T-helper 1 cell treated with Interleukin-12 subunit alpha and Interleukin-12 subunit beta and Interleukin-4 antibody, amounts not matched to agents 30 μg/mL and 1 μg/mL, for 36 hours (primary cell): ENCODE measurements around the gene CCDC148.
A peak's percentile ranks its signal among the peaks of the same experiment; 100 is the strongest.

Experiments
- H3K27ac Mint-ChIP-seq: one replicate; pipeline ENCODE4 v1.8.0; 2021; ENCODE audit warnings: mild to moderate bottlenecking, mixed read lengths
- H3K27me3 Mint-ChIP-seq: one replicate; pipeline ENCODE4 v1.8.0; 2021; ENCODE audit warnings: low read depth, mixed read lengths
- H3K36me3 Mint-ChIP-seq: one replicate; pipeline ENCODE4 v1.8.0; 2021; ENCODE audit warnings: low read depth, mixed read lengths
- H3K4me1 Mint-ChIP-seq: one replicate; pipeline ENCODE4 v1.8.0; 2021; ENCODE audit warnings: low read depth, mixed read lengths
- H3K4me3 Mint-ChIP-seq: one replicate; pipeline ENCODE4 v1.8.0; 2021; ENCODE audit warnings: mild to moderate bottlenecking, moderate library complexity, mixed read lengths
- H3K9me3 Mint-ChIP-seq: one replicate; pipeline ENCODE4 v1.8.0; 2021; ENCODE audit warnings: mixed read lengths

CCDC148 gene

GRCh38 chr2:158197940-158198339 is 258.6 kb downstream of the CCDC148 start:
- no peaks in the 10 kb centered on the region for H3K36me3 Mint-ChIP-seq

GRCh38 chr2:158194229-158194628 is 262.3 kb downstream of the CCDC148 start:
- Mint-ChIP-seq H3K4me1 (peaks cover 14% of the 10 kb centered on the region), H3K27me3 (peaks cover 41% of the 10 kb centered on the region), H3K27ac (no peak overlapping the region), H3K9me3 (no peaks in the 10 kb centered on the region), H3K4me3 (no peak overlapping the region), H3K36me3 (no peaks in the 10 kb centered on the region)

More at GRCh38 chr2:158197940-158198339, 258.6 kb downstream of the CCDC148 start:
- Mint-ChIP-seq H3K27ac (no peak overlapping the region), H3K4me1 (no peaks in the 10 kb centered on the region), H3K27me3 (peaks cover 43% of the 10 kb centered on the region), H3K4me3 (no peak overlapping the region), H3K9me3 (no peaks in the 10 kb centered on the region)

- no peaks in the 10 kb centered on the region for H3K36me3 Mint-ChIP-seq
- no peak overlapping the region for H3K27ac Mint-ChIP-seq
- no peak overlapping the region for H3K4me3 Mint-ChIP-seq
Observed at GRCh38 chr2:158192515-158193443, 263.8 kb downstream of the CCDC148 start.

GRCh38 chr2:158191076-158191895 is 265.3 kb downstream of the CCDC148 start:
- Mint-ChIP-seq H3K9me3 (no peaks in the 10 kb centered on the region), H3K4me3 (peak overlapping the region; percentile 54), H3K27ac (peak overlapping the region; percentile 69), H3K36me3 (no peaks in the 10 kb centered on the region), H3K4me1 (peaks cover 14% of the 10 kb centered on the region), H3K27me3 (peaks cover 29% of the 10 kb centered on the region)

More at GRCh38 chr2:158192515-158193443, 263.8 kb downstream of the CCDC148 start:
- H3K27me3 Mint-ChIP-seq, result peaks cover 41% of the 10 kb centered on the region
- peaks cover 14% of the 10 kb centered on the region for H3K4me1 Mint-ChIP-seq
- no peaks in the 10 kb centered on the region for H3K9me3 Mint-ChIP-seq

GRCh38 chr2:158189526-158189925 is 267.0 kb downstream of the CCDC148 start:
- Mint-ChIP-seq H3K27me3 (peaks cover 22% of the 10 kb centered on the region), H3K27ac (no peak overlapping the region), H3K4me1 (peaks cover 14% of the 10 kb centered on the region), H3K36me3 (no peaks in the 10 kb centered on the region), H3K4me3 (no peak overlapping the region), H3K9me3 (no peaks in the 10 kb centered on the region)

GRCh38 chr2:158187908-158188307 is 268.6 kb downstream of the CCDC148 start:
- no peaks in the 10 kb centered on the region for H3K9me3 Mint-ChIP-seq
- H3K27ac Mint-ChIP-seq, result no peak overlapping the region
- peaks cover 16% of the 10 kb centered on the region for H3K27me3 Mint-ChIP-seq
- H3K36me3 Mint-ChIP-seq, result no peaks in the 10 kb centered on the region
- peaks cover 14% of the 10 kb centered on the region for H3K4me1 Mint-ChIP-seq
- H3K4me3 Mint-ChIP-seq, result no peak overlapping the region

GRCh38 chr2:158184556-158185343 is 271.8 kb downstream of the CCDC148 start:
- no peak overlapping the region for H3K4me3 Mint-ChIP-seq
- no peaks in the 10 kb centered on the region for H3K9me3 Mint-ChIP-seq
- no peak overlapping the region for H3K27ac Mint-ChIP-seq

GRCh38 chr2:158184001-158184400 is 272.6 kb downstream of the CCDC148 start:
- Mint-ChIP-seq H3K4me1 (no peaks in the 10 kb centered on the region), H3K9me3 (no peaks in the 10 kb centered on the region), H3K27me3 (peaks cover 28% of the 10 kb centered on the region), H3K36me3 (no peaks in the 10 kb centered on the region), H3K27ac (no peak overlapping the region), H3K4me3 (no peak overlapping the region)

More at GRCh38 chr2:158184556-158185343, 271.8 kb downstream of the CCDC148 start:
- H3K36me3 Mint-ChIP-seq, result no peaks in the 10 kb centered on the region
- peaks cover 4% of the 10 kb centered on the region for H3K4me1 Mint-ChIP-seq
- H3K27me3 Mint-ChIP-seq, result peaks cover 28% of the 10 kb centered on the region

- Mint-ChIP-seq H3K27me3 (peaks cover 34% of the 10 kb centered on the region), H3K36me3 (no peaks in the 10 kb centered on the region), H3K4me3 (no peak overlapping the region), H3K27ac (no peak overlapping the region), H3K9me3 (no peaks in the 10 kb centered on the region), H3K4me1 (no peaks in the 10 kb centered on the region)
Observed at GRCh38 chr2:158182676-158183295, 273.8 kb downstream of the CCDC148 start.

GRCh38 chr2:158181171-158181570 is 275.4 kb downstream of the CCDC148 start:
- Mint-ChIP-seq H3K27me3 (peaks cover 34% of the 10 kb centered on the region), H3K9me3 (no peaks in the 10 kb centered on the region), H3K27ac (no peak overlapping the region), H3K36me3 (no peaks in the 10 kb centered on the region), H3K4me3 (no peak overlapping the region), H3K4me1 (no peaks in the 10 kb centered on the region)

- H3K9me3 Mint-ChIP-seq, result no peaks in the 10 kb centered on the region
- H3K27ac Mint-ChIP-seq, result no peak overlapping the region
- no peaks in the 10 kb centered on the region for H3K4me1 Mint-ChIP-seq
- H3K4me3 Mint-ChIP-seq, result no peak overlapping the region
- H3K36me3 Mint-ChIP-seq, result no peaks in the 10 kb centered on the region
- peaks cover 31% of the 10 kb centered on the region for H3K27me3 Mint-ChIP-seq
Observed at GRCh38 chr2:158179660-158180059, 276.9 kb downstream of the CCDC148 start.

- Mint-ChIP-seq H3K4me3 (no peak overlapping the region), H3K9me3 (no peaks in the 10 kb centered on the region), H3K4me1 (no peaks in the 10 kb centered on the region), H3K27me3 (peaks cover 31% of the 10 kb centered on the region), H3K27ac (no peak overlapping the region), H3K36me3 (no peaks in the 10 kb centered on the region)
Observed at GRCh38 chr2:158178646-158179045, 277.9 kb downstream of the CCDC148 start.

- Mint-ChIP-seq H3K9me3 (no peaks in the 10 kb centered on the region), H3K27me3 (peaks cover 27% of the 10 kb centered on the region), H3K4me1 (no peaks in the 10 kb centered on the region), H3K4me3 (no peak overlapping the region), H3K36me3 (no peaks in the 10 kb centered on the region), H3K27ac (no peak overlapping the region)
Observed at GRCh38 chr2:158174956-158175355, 281.6 kb downstream of the CCDC148 start.

GRCh38 chr2:158174495-158174894 is 282.1 kb downstream of the CCDC148 start:
- Mint-ChIP-seq H3K27ac (no peak overlapping the region), H3K9me3 (no peaks in the 10 kb centered on the region), H3K4me3 (no peak overlapping the region), H3K4me1 (no peaks in the 10 kb centered on the region), H3K27me3 (peaks cover 29% of the 10 kb centered on the region), H3K36me3 (no peaks in the 10 kb centered on the region)
